Testis (tissue), 3 donors: ENCODE results near the gene P3H2. TPM values are rescaled to one million over a fixed set of nuclear protein-coding genes. Genes with fewer than 3 reads are reported as not detected.

ENCODE experiments used
- DNase-seq: peaks from one replicate; pipeline ENCODE4 v3.0.0-alpha.2; 2019
- H3K27ac ChIP-seq, 2 donors: fragments of 200-600 bp; sonication (generic); one replicate each; pipeline ENCODE4 v1.5.1; 2019
- H3K27me3 ChIP-seq: fragments of 200-600 bp; sonication (generic); one replicate; pipeline ENCODE4 v1.5.1; 2019
- H3K36me3 ChIP-seq: fragments of 200-600 bp; sonication (generic); one replicate; pipeline ENCODE4 v1.5.1; 2017; ENCODE audit warnings: low read depth; ENCODE audit errors: missing control alignments
- H3K4me1 ChIP-seq: fragments of 200-600 bp; sonication (generic); one replicate; pipeline ENCODE4 v1.5.1; 2019
- H3K4me3 ChIP-seq, 2 donors: fragments of 200-600 bp; sonication (generic); one replicate each; pipeline ENCODE4 v1.5.1; 2017 to 2019
- H3K9me3 ChIP-seq: fragments of 200-600 bp; sonication (generic); one replicate; pipeline ENCODE4 v1.5.1; 2017
- POLR2A ChIP-seq: fragments of 450-650 bp; IDR thresholded peaks from one replicate; pipeline ENCODE4 v1.6.1; 2017; ENCODE audit warnings: antibody characterized with exemption, mild to moderate bottlenecking, moderate library complexity
- WGBS, 2 donors: methylation state at CpG; one replicate each; pipeline ENCODE4 v1.1.5; 2018; 5-methylcytosine and 5-hydroxymethylcytosine counted together
- intact Hi-C: fragments of 100-400 bp; cut with DNase I; formaldehyde crosslinking; loops from one replicate; pipeline ENCODE4 v1.15.1; 2023; ENCODE audit warnings: low total_unique reads
- polyA plus RNA-seq: library from polyadenylated mRNA; stranded (reverse); fragments of 350-450 nt; fragmentation: Illumina TruSeq; extraction: RNeasy Lipid Tissue Mini Kit (QIAGEN cat#74804); gene quantifications from one replicate; pipeline ENCODE4 v1.2.3, GENCODE V29; 2014; ENCODE audit warnings: low read depth, low replicate concordance; ENCODE audit not compliant: insufficient read depth
- total RNA-seq, 2 donors: library from RNA; depleted of rRNA; stranded (reverse); fragments of >200 nt; gene quantifications; one replicate each; pipeline ENCODE4 v1.2.3, GENCODE V29; 2016
- TF ChIP-seq, protein P1 (sequence below), 3 experiments: fragments of 450-650 bp in 2 of 3; fragments of 200-600 bp in 1 of 3; sonication (generic) in 1 of 3; IDR thresholded peaks; one replicate each; pipeline ENCODE4 v1.5.1; 2016 to 2019; ENCODE audit warnings: antibody characterized with exemption in 3 of 3, mild to moderate bottlenecking in 2 of 3, moderate library complexity in 1 of 3

P3H2 gene
- total and polyA plus RNA-seq, 3 donors from 2014 or later = 7.2 to 11.0 (median 10.1) TPM

DNA sequence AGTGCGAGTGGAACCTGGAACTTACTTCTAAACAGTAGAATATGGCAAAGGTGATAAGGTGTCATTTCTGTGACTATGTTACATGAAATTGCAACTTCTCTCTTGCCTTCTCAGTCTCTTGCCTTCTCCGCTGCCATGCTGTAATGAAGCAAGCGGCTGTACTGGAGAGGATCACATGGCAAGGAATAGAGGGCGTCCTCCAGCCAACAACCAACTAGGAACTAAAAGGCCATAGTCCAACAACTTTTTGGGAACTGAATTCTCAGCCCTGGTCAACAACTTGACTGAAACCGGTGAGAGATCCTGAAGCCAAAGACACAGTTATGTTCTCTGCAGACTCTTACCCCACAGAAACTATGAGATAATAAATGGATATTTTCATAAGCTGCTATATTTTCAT is 143.5 kb downstream of the P3H2 start:
- intact Hi-C loops = no loop called here
- no peak overlapping the region for H3K27ac ChIP-seq
- WGBS, 2 donors = 89 to 94% methylated on average over 5 of the region's 5 CpGs

GRCh38 chr3:189975391-189975990 is 145.2 kb downstream of the P3H2 start:
- H3K27ac ChIP-seq = no peak overlapping the region

More for the DNA sequence above, 143.5 kb downstream of the P3H2 start:
- Histone ChIP-seq H3K27me3 (no peaks in the 10 kb centered on the region), H3K4me1 (peaks cover 8% of the 10 kb centered on the region), H3K4me3 (no peak overlapping the region), H3K9me3 (no peaks in the 10 kb centered on the region), H3K36me3 (no peaks in the 10 kb centered on the region)
- DNase-seq = no peak
- TF ChIP-seq POLR2A = no peak
- TF ChIP-seq, protein P1, sequence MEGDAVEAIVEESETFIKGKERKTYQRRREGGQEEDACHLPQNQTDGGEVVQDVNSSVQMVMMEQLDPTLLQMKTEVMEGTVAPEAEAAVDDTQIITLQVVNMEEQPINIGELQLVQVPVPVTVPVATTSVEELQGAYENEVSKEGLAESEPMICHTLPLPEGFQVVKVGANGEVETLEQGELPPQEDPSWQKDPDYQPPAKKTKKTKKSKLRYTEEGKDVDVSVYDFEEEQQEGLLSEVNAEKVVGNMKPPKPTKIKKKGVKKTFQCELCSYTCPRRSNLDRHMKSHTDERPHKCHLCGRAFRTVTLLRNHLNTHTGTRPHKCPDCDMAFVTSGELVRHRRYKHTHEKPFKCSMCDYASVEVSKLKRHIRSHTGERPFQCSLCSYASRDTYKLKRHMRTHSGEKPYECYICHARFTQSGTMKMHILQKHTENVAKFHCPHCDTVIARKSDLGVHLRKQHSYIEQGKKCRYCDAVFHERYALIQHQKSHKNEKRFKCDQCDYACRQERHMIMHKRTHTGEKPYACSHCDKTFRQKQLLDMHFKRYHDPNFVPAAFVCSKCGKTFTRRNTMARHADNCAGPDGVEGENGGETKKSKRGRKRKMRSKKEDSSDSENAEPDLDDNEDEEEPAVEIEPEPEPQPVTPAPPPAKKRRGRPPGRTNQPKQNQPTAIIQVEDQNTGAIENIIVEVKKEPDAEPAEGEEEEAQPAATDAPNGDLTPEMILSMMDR (IDR thresholded peaks at IDR 0.05) = no peak

GRCh38 chr3:189974359-189974758 is 146.3 kb downstream of the P3H2 start:
- Histone ChIP-seq H3K9me3 (no peaks in the 10 kb centered on the region), H3K4me1 (no peaks in the 10 kb centered on the region), H3K27ac (no peak overlapping the region), H3K27me3 (no peaks in the 10 kb centered on the region), H3K4me3 (no peak overlapping the region), H3K36me3 (no peaks in the 10 kb centered on the region)
- intact Hi-C loops = no loop called here
- TF ChIP-seq, protein P1 (IDR thresholded peaks at IDR 0.05) = no peak
- TF ChIP-seq POLR2A = no peak
- no peak for DNase-seq
- WGBS, 2 donors = 88 to 93% methylated on average over 12 of the region's 12 CpGs

More at GRCh38 chr3:189975391-189975990, 145.2 kb downstream of the P3H2 start:
- no peaks in the 10 kb centered on the region for H3K36me3 ChIP-seq
- H3K4me1 ChIP-seq = no peaks in the 10 kb centered on the region
- 60 to 76% methylated on average over 4 of the region's 4 CpGs for WGBS, 2 donors
- no peak overlapping the region for H3K4me3 ChIP-seq
- H3K9me3 ChIP-seq = no peaks in the 10 kb centered on the region
- TF ChIP-seq POLR2A = no peak
- no peak for DNase-seq
- intact Hi-C loops = no loop called here
- H3K27me3 ChIP-seq = no peaks in the 10 kb centered on the region

- 45 to 46% methylated on average over 5 of the region's 5 CpGs for WGBS, 2 donors
- TF ChIP-seq, protein P1 (IDR thresholded peaks at IDR 0.05) = peak; percentile 74 to 86 (median 83)
- TF ChIP-seq POLR2A = no peak
- Histone ChIP-seq H3K27ac (no peak overlapping the region), H3K4me1 (no peaks in the 10 kb centered on the region), H3K4me3 (no peak overlapping the region), H3K27me3 (no peaks in the 10 kb centered on the region), H3K36me3 (no peaks in the 10 kb centered on the region), H3K9me3 (no peaks in the 10 kb centered on the region)
- no peak for DNase-seq
- intact Hi-C loops = loop anchor here (10.0 kb wide), 1 partner anchor 237 kb away; no protein-coding TSS in a partner anchor
These were observed 153.3 kb downstream of the P3H2 start for GRCh38 chr3:189967254-189967865.

DNA sequence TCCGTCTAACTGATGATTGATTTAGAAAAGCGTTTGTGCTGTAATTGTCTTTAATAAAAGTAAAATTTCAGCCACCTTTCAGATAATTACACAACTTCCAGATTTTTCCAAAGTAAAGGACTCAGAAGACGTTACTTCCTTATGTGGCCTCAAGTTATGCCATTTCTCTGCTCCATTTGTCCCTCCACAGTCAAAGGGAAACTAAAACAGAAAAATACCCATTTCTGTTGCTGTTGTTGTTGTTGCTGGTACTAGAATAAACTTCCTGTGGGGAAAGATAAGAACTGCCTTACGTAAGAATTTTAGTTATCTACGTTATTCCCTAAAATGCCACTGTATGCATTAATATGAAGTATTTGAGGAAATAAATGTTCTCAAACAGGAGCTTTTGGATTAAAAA is 153.9 kb downstream of the P3H2 start:
- Histone ChIP-seq H3K27me3 (no peaks in the 10 kb centered on the region), H3K36me3 (no peaks in the 10 kb centered on the region), H3K4me3 (no peak overlapping the region), H3K4me1 (no peaks in the 10 kb centered on the region), H3K27ac (no peak overlapping the region), H3K9me3 (no peaks in the 10 kb centered on the region)
- intact Hi-C loops = loop anchor here (10.0 kb wide), 1 partner anchor 238 kb away; no protein-coding TSS in a partner anchor
- 61 to 63% methylated on average over 5 of the region's 5 CpGs for whole genome bisulfite sequencing, 2 donors
- no peak for TF ChIP-seq POLR2A
- TF ChIP-seq, protein P1 (IDR thresholded peaks at IDR 0.05) = no peak
- DNase-seq = no peak
